Activated T-cell treated with anti-CD3 and anti-CD28 coated beads, Interleukin-2, amount 50 U/mL, for 24 hours (primary cell): ENCODE measurements around the gene IFIT1.

ENCODE experiments used
- DNase-seq: peaks from one replicate; pipeline ENCODE4 v3.0.0-alpha.2; 2020
- H3K27ac Mint-ChIP-seq: 2 replicates; pipeline ENCODE4 v1.8.0; 2020; ENCODE audit warnings: mild to moderate bottlenecking, mixed read lengths
- H3K27me3 Mint-ChIP-seq: 2 replicates; pipeline ENCODE4 v1.8.0; 2020; ENCODE audit warnings: mixed read lengths
- H3K36me3 Mint-ChIP-seq: 2 replicates; pipeline ENCODE4 v1.8.0; 2020; ENCODE audit warnings: low read depth, mixed read lengths
- H3K4me1 Mint-ChIP-seq: 2 replicates; pipeline ENCODE4 v1.8.0; 2020; ENCODE audit warnings: low read depth, mixed read lengths
- H3K4me3 Mint-ChIP-seq: 2 replicates; pipeline ENCODE4 v1.8.0; 2020; ENCODE audit warnings: mild to moderate bottlenecking, moderate library complexity, mixed read lengths
- H3K9me3 Mint-ChIP-seq: 2 replicates; pipeline ENCODE4 v1.8.0; 2020; ENCODE audit warnings: mixed read lengths

IFIT1 gene

DNA sequence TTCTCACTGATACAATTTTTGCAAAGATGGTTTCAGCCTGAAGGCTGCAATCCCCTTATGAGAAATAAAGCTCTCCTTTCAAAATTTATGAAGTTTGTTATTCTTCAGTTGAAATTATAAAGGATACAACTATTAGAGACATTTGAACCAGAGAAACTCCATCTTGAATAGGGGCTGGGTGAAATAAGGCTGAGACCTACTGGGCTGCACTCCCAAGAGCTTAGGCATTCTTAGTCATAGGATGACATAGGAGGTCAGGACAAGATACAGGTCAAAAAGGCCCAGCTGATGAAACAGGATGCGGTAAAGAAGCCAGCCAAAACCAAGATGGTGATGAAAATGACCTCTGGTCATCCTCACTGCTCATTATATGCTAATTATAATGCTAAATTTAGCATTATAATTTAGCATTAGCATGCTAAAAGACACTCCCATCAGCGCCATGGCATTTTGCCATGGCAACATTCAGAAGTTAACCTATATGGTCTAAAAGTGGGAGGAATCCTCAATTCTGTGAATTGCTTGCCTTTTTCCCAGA is 37.0 kb upstream of the IFIT1 start:
- Mint-ChIP-seq H3K9me3 (peaks cover 3% of the 10 kb centered on the region), H3K4me3 (no peak overlapping the region), H3K27ac (no peak overlapping the region), H3K4me1 (peaks cover 19% of the 10 kb centered on the region), H3K27me3 (peaks cover 18% of the 10 kb centered on the region), H3K36me3 (no peaks in the 10 kb centered on the region)
- DNase-seq: no peak

DNA sequence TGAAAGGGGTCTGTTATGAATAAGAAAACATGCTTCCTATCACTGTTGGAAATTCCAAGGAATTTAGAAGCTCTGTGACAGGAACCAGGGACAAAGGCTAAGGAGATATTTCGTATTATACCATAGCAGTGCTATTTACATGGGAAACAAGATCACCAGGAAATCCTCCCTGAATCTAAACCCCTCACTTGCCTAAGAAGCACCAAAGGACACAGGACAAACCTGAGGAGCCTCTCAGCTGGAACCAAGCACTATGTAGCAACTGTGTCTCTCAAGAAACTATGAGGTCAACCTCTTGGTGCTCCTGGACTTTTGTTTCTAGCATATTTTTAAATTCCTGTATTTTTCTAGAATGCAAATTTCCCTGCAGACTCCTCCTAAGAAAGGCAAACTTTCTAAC is 35.3 kb upstream of the IFIT1 start:
- Mint-ChIP-seq H3K27ac (no peak overlapping the region), H3K27me3 (peaks cover 14% of the 10 kb centered on the region), H3K9me3 (peaks cover 3% of the 10 kb centered on the region), H3K4me3 (no peak overlapping the region), H3K36me3 (no peaks in the 10 kb centered on the region), H3K4me1 (peaks cover 4% of the 10 kb centered on the region)
- DNase-seq: no peak

DNA sequence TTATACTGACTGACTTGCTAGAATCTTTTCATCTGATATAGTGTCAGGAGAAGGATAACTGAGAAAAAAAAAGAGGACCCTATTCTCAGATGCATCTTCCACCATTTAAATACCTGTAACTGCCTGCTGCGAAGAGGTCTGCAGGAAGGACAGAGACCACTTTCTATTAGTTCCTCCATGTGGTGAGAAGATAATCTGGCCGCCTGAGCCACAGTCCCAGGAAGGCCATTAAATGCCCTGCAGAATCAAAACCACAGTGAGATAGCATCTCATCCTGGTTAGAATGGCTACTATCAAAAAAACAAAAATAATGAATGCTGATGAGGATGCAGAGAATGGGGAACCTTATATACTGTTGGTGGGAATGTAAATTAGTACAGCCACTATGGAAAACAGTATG is 34.4 kb upstream of the IFIT1 start:
- Mint-ChIP-seq H3K27me3 (peaks cover 11% of the 10 kb centered on the region), H3K4me1 (peaks cover 1% of the 10 kb centered on the region), H3K27ac (no peak overlapping the region), H3K36me3 (no peaks in the 10 kb centered on the region), H3K4me3 (no peak overlapping the region), H3K9me3 (peaks cover 3% of the 10 kb centered on the region)
- DNase-seq: no peak

DNA sequence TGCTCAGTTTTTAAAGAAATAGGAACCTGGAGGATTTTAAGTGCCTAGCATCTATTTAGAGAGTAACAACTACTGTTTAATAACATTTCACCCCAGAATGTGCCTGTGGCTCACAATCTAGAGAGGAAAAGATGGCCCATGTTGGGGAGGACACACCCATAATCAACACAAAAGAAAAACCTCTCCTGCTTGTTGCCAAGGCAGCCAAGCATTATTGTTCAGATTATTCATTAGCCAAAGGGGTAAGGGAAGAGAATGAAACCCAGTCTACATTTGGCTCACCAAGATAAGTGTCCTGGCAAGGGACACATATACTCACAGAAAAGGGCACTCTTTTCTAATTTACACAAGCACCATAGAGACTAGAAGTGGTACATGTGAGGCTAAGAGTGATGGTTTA is 32.3 kb upstream of the IFIT1 start:
- DNase-seq: no peak
- Mint-ChIP-seq H3K27ac (no peak overlapping the region), H3K9me3 (no peaks in the 10 kb centered on the region), H3K27me3 (peaks cover 3% of the 10 kb centered on the region), H3K4me3 (no peak overlapping the region), H3K36me3 (no peaks in the 10 kb centered on the region), H3K4me1 (peaks cover 14% of the 10 kb centered on the region)

DNA sequence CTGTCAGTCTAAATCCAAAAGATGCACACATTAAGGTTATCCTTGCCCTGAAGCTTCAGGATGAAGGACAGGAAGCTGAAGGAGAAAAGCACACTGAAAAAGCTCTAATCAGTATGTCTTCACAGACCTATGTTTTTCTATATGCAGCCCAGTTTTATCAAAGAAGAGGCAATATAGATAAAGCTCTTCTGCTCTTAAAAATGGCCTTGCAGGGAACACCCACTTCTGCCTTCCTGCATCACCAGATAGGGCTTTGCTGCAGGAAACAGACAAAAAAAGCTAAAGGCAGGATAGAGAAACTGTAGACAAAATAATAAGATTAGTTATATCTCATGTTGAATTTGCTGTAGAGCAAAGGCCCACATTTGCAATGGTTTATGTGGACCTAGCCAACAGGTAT is 29.5 kb upstream of the IFIT1 start:
- Mint-ChIP-seq H3K36me3 (no peaks in the 10 kb centered on the region), H3K27ac (no peak overlapping the region), H3K9me3 (no peaks in the 10 kb centered on the region), H3K27me3 (peaks cover 3% of the 10 kb centered on the region), H3K4me3 (no peak overlapping the region), H3K4me1 (peaks cover 20% of the 10 kb centered on the region)
- no peak for DNase-seq

DNA sequence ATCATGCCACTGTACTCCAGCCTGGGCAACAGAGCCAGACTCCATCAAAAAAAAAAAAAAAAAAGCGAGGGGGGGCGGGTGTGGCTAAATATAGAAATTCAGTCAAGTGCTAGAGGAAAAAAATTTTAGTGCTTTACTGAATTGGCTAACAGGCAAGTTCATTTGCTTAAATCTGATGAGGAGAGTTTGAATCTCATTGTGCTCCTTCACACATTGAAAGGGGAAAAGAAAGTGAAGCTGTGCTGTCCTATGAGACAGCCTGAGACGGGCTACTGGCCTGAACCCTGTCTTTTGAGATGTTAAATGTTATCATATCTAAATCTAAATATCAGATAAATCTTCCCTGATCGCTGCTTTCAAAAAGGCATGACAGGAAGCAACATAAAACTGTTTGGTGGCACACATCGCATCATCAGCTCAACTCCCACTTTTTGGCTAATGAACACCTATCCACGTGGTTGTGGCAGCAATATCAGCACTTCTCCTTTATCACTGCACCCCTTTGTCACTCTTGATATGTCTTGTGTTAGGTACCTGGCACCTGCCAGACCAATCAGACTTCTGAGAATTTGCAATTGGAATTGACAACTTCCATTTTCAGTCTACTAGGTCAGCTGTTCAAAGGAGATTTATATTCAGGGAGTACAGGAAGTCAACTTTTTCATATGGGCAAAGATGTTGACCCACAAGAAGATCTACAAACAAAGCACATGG is 28.5 kb upstream of the IFIT1 start:
- no peak for DNase-seq
- Mint-ChIP-seq H3K9me3 (no peaks in the 10 kb centered on the region), H3K36me3 (no peaks in the 10 kb centered on the region), H3K4me3 (no peak overlapping the region), H3K4me1 (peaks cover 23% of the 10 kb centered on the region), H3K27ac (no peak overlapping the region), H3K27me3 (peaks cover 3% of the 10 kb centered on the region)

DNA sequence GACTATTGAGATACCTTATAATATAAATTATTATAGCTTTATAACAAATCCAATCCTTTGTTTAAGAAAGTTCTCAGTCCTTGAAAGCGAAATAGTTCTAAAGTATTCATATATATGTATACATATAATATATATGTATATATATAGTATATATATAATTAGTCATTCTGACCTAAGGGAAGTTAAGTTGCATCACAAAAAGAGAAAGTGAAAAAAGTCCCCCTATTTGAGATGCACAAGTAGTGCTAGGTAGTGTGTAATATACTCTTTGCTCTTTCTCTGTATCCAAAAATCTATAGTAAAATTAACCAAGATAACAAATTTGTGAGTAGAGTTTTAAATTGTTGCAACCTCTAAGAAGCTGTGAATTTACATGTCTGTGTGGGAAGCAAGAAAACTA is 27.9 kb upstream of the IFIT1 start:
- Mint-ChIP-seq H3K27me3 (peaks cover 3% of the 10 kb centered on the region), H3K4me3 (no peak overlapping the region), H3K27ac (no peak overlapping the region), H3K9me3 (no peaks in the 10 kb centered on the region), H3K4me1 (peaks cover 23% of the 10 kb centered on the region), H3K36me3 (no peaks in the 10 kb centered on the region)
- no peak for DNase-seq

DNA sequence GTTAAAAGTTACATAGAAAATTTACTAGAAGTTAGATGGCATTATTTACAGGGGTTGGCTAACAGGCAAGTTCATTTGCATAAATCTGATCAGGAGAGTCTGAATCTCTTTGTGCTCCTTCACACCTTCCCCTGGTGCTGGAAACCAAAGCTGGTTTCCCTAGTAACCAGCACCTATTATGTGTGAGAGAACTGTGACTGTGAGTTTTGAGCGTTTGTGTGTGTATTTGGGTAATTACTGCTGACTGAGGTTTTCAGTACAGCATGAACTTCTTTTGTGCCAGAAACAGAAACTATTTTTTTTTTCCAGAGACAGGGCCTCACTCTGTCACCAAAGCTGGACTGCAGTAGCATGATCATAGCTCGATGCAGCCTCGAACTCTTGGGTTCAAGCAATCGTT is 24.9 kb upstream of the IFIT1 start:
- H3K36me3 Mint-ChIP-seq: no peaks in the 10 kb centered on the region
- DNase-seq: no peak
- peaks cover 23% of the 10 kb centered on the region for H3K4me1 Mint-ChIP-seq

DNA sequence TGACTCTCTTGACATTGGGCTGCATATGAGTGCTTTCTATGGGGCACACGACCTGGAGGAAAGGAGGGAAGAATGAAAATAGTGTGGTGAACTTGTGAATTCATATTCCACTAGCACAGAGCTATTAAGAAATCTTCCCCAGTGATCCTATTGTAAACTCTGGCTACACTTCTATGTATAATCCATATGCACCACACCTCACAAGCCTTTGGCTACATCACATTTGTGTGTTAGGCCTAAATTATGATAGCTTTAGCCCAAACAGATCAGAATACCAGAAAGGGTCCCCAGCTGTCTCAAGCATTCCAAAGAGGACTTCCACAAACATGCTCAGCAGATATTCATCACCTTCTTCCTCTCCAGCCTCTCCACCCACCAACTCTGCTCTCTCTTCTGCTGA is 24.3 kb upstream of the IFIT1 start:
- peaks cover 22% of the 10 kb centered on the region for H3K4me1 Mint-ChIP-seq
- no peak overlapping the region for H3K27ac Mint-ChIP-seq
- no peak for DNase-seq
- H3K27me3 Mint-ChIP-seq: peaks cover 4% of the 10 kb centered on the region
- no peaks in the 10 kb centered on the region for H3K9me3 Mint-ChIP-seq
- H3K4me3 Mint-ChIP-seq: no peak overlapping the region
- H3K36me3 Mint-ChIP-seq: no peaks in the 10 kb centered on the region

More for the DNA sequence above, 24.9 kb upstream of the IFIT1 start:
- no peak overlapping the region for H3K4me3 Mint-ChIP-seq
- peaks cover 4% of the 10 kb centered on the region for H3K27me3 Mint-ChIP-seq
- H3K27ac Mint-ChIP-seq: no peak overlapping the region
- H3K9me3 Mint-ChIP-seq: no peaks in the 10 kb centered on the region

DNA sequence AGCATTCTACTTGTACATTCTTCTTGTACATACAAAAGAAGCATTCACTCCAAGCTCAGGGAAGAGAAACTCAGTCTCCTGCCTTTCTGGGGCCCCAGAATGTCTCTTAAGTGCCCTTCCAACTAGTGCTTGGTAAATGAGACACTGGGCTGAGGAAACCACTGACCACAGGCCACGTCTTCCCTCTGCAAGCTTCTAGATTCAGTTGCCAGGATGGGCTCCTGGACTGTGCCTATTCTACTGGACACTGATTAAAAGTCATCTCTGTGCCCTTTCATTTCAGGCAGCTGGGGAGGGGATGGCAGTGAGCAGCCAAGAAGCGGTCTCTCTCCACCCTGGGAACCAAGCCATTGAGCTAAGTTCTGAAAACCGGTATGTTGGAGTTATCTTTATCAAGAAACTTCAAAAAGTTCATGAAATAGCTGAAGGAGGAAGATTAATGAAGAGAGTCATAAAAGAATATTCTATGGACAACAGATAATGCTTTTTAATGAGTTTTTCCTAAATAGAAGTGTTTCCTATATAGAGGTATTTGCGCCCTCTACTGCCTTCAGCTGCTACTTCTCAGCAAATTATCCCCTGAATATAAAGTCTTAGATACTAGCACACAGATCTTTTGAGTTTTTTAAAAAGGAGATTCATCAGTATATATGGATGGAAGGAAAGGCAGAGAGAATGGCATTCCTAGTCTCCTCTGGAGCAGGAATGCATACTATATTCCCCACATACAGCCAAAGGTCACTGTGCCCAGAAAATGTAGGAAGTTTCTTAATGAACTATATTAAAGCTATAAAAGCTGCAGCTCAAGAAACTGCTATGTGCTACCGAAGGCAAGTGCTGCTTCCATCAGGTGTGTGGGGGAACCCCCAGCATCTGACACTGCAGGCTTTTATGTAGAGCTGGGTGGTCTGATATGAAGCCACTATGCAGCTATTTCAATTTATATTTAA is 23.0 kb upstream of the IFIT1 start:
- Mint-ChIP-seq H3K27me3 (peaks cover 4% of the 10 kb centered on the region), H3K9me3 (no peaks in the 10 kb centered on the region), H3K4me3 (no peak overlapping the region), H3K4me1 (peaks cover 14% of the 10 kb centered on the region), H3K36me3 (no peaks in the 10 kb centered on the region), H3K27ac (no peak overlapping the region)
- no peak for DNase-seq

DNA sequence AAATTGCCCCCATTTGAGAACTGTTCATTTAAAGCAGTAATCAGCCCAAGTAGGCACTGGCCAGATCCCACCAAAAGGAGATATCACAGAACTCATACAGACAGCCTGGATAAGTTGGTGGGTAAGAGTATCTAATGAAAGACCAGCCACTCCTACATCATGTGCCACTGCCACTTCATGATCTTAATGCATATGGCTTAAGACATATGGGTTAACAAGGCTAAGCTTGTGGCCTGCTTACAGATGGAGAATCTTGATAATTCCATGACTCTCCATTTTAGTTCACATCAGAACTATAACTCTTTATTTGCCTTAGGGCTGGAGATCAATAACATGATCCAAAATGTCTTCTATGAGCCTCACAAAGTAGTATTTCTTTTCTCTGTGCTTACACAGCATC is 21.3 kb upstream of the IFIT1 start:
- H3K9me3 Mint-ChIP-seq: no peaks in the 10 kb centered on the region

DNA sequence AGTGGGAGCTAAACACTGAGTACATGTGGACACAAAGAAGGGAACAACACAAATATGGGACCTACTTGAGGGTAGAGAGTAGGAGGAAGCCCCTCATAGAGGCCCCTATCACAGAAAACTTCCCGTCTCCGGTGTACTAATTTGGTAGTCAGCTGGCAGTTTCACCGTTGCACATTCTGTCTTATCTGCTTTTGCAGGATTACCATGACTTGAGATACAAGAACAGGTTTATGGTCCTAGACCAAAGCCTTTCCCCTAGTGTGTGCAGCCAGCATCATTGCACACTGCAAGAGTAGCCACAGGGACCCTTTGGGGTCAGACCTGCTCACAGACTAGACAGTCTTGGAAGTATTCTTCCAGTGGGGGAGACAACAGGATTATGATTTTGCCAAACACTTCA is 20.4 kb upstream of the IFIT1 start:
- Mint-ChIP-seq H3K9me3 (no peaks in the 10 kb centered on the region), H3K27ac (no peak overlapping the region), H3K27me3 (peaks cover 4% of the 10 kb centered on the region), H3K36me3 (no peaks in the 10 kb centered on the region), H3K4me1 (peaks cover 9% of the 10 kb centered on the region), H3K4me3 (no peak overlapping the region)
- no peak for DNase-seq

More for the DNA sequence above, 21.3 kb upstream of the IFIT1 start:
- Mint-ChIP-seq H3K27ac (no peak overlapping the region), H3K36me3 (no peaks in the 10 kb centered on the region), H3K4me1 (peaks cover 11% of the 10 kb centered on the region), H3K4me3 (no peak overlapping the region), H3K27me3 (peaks cover 4% of the 10 kb centered on the region)
- DNase-seq: no peak

DNA sequence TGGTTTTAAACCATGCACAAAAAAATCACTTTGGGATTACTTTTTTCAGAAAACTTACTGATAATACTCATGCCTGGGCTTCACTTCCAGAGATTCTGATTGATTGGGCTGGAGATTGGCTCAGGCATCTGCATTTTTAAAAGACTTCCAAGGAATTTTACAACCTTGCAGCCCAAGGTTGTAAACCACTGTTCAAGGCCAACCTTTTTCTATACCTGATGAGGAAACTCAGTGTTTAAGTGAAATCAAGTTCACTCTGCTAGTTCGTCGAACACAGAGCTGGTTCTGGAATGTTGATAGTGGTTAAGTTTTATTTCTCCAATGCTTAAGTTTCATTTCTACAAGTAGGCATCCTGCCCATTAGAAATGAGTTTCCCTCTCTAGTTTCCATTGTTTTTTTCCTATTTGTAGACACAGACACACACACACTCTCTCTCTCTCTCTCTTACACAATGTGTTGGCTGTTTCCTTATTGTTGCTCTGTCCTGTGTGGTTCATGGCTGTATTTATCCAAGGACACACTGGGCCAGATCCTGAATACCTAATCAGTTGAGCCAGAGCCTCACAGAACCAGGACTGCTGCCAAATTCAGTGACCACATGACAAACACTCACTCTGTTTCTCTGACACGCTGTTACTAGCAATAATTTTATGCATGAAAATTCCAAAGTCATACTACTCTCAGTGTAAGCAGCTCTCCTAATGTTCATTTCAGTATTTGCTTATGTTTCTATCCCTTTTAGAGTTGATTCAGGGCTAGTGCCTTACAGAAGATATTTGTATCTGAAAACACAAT is 18.3 kb upstream of the IFIT1 start:
- no peak for DNase-seq
- Mint-ChIP-seq H3K9me3 (no peaks in the 10 kb centered on the region), H3K27ac (no peak overlapping the region), H3K36me3 (no peaks in the 10 kb centered on the region), H3K4me1 (no peaks in the 10 kb centered on the region), H3K4me3 (no peak overlapping the region), H3K27me3 (peaks cover 4% of the 10 kb centered on the region)

DNA sequence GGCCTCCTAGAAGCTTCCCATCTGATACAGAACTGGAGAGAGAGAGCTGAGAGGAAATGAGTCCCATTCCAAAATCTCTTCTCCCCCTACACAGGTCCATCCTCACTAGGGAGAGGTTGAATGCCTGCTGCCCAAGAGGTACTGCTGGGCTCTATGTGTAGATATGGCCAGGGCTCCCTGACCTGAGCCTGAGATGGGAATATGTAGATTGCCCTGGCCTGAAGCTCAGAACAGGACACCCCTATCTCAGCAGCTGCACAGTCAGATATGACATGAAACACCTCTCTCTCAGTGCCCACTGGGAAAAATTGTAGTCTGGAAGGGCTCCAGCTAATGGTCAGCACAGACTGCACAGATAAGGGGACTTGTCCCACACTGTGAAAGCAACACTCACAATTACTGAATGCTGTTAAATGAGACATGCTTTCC is 17.7 kb upstream of the IFIT1 start:
- Mint-ChIP-seq H3K36me3 (no peaks in the 10 kb centered on the region), H3K27me3 (peaks cover 4% of the 10 kb centered on the region), H3K4me1 (no peaks in the 10 kb centered on the region), H3K27ac (no peak overlapping the region), H3K4me3 (no peak overlapping the region), H3K9me3 (no peaks in the 10 kb centered on the region)
- DNase-seq: no peak
